ENCODE measurements around the gene CACNB4. TPM values are rescaled to one million over a fixed set of nuclear protein-coding genes. Genes with fewer than 3 reads are reported as not detected.

The CACNB4 gene
- total and polyA plus RNA-seq, 10 of the 15 experiments (the other 5 are each of a cell fraction or from before 2014, with no cell fraction given): 2.0 to 21.6 (median 9.3) TPM

DNA sequence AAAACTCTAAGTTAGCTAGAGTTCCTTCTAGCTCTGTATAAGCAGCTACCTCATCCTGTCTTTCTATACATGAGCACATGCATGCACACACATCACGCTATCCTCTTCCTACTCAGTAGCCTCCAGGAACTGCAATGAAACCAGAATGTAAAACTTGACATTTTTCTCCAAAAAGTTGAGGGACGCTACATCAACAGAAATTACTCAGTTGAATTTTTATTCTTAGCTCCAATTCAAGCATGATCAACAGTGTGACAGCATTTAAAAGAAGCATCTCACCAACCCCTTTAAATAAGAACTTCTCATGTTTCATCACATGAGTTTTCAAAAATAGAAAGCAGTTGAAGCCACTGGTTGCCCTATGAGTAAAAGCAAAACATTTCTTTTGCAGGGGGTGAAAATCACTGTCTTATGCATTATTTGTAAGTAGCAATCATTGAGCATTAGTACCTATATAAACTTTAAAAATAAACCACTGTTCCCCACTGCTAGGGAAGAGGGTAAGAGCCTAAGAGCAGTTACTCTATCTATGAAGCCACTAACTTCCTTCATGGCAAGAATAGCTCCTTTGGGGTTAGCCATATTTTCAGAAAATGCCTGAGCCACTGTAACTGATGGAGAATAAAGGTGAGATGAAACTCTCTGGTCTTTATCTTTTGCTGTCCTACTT lies 192.7 kb downstream of the CACNB4 start (continued):
- TF ChIP-seq BMI1 (IDR thresholded peaks at IDR 0.05; ENCODE audit: borderline replicate concordance) (no peak), RUNX3 (IDR thresholded peaks at IDR 0.05; ENCODE audit: low read length) (peak; percentile 50; the same call in 1 of the 2 replicates), ZNF274 (IDR thresholded peaks at IDR 0.05; ENCODE audit: insufficient read depth, insufficient read length) (no peak), CHD1 (IDR thresholded peaks at IDR 0.05; ENCODE audit: low read depth, low read length) (no peak), KAT2A (conservative IDR thresholded peaks at IDR 0.05; ENCODE audit: control insufficient read depth, low read depth, low read length) (no peak), GABPA (IDR thresholded peaks at IDR 0.05; ENCODE audit: low read depth) (peak; percentile 19; the same call in 1 of the 2 replicates), SREBF1 (IDR thresholded peaks at IDR 0.05; ENCODE audit: low read length) (no peak), FOXK2 (IDR thresholded peaks at IDR 0.05) (no peak), BACH1 (IDR thresholded peaks at IDR 0.05; ENCODE audit: borderline replicate concordance) (no peak), MTA2 (IDR thresholded peaks at IDR 0.05; ENCODE audit: low read depth) (no peak), SUZ12 (IDR thresholded peaks at IDR 0.05; ENCODE audit: unreplicated experiment) (no peak), KLF5 (IDR thresholded peaks at IDR 0.05; ENCODE audit: partially characterized antibody) (no peak), MEF2A (IDR thresholded peaks at IDR 0.05; ENCODE audit: insufficient read depth, low read depth, low read length) (peak; percentile 81; the same call in 1 of the 2 replicates), BRCA1 (IDR thresholded peaks at IDR 0.05; ENCODE audit: low read depth, low read length) (no peak), E2F4 (IDR thresholded peaks at IDR 0.05; ENCODE audit: low read depth, low read length) (no peak), JUNB (IDR thresholded peaks at IDR 0.05) (no peak; the same call in 1 of the 2 replicates)
- TF ChIP-seq, protein P1, sequence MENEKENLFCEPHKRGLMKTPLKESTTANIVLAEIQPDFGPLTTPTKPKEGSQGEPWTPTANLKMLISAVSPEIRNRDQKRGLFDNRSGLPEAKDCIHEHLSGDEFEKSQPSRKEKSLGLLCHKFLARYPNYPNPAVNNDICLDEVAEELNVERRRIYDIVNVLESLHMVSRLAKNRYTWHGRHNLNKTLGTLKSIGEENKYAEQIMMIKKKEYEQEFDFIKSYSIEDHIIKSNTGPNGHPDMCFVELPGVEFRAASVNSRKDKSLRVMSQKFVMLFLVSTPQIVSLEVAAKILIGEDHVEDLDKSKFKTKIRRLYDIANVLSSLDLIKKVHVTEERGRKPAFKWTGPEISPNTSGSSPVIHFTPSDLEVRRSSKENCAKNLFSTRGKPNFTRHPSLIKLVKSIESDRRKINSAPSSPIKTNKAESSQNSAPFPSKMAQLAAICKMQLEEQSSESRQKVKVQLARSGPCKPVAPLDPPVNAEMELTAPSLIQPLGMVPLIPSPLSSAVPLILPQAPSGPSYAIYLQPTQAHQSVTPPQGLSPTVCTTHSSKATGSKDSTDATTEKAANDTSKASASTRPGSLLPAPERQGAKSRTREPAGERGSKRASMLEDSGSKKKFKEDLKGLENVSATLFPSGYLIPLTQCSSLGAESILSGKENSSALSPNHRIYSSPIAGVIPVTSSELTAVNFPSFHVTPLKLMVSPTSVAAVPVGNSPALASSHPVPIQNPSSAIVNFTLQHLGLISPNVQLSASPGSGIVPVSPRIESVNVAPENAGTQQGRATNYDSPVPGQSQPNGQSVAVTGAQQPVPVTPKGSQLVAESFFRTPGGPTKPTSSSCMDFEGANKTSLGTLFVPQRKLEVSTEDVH (IDR thresholded peaks at IDR 0.05; ENCODE audit: low read depth, partially characterized antibody): no peak
- TF ChIP-seq, protein P2, sequence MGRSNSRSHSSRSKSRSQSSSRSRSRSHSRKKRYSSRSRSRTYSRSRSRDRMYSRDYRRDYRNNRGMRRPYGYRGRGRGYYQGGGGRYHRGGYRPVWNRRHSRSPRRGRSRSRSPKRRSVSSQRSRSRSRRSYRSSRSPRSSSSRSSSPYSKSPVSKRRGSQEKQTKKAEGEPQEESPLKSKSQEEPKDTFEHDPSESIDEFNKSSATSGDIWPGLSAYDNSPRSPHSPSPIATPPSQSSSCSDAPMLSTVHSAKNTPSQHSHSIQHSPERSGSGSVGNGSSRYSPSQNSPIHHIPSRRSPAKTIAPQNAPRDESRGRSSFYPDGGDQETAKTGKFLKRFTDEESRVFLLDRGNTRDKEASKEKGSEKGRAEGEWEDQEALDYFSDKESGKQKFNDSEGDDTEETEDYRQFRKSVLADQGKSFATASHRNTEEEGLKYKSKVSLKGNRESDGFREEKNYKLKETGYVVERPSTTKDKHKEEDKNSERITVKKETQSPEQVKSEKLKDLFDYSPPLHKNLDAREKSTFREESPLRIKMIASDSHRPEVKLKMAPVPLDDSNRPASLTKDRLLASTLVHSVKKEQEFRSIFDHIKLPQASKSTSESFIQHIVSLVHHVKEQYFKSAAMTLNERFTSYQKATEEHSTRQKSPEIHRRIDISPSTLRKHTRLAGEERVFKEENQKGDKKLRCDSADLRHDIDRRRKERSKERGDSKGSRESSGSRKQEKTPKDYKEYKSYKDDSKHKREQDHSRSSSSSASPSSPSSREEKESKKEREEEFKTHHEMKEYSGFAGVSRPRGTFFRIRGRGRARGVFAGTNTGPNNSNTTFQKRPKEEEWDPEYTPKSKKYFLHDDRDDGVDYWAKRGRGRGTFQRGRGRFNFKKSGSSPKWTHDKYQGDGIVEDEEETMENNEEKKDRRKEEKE (IDR thresholded peaks at IDR 0.05): no peak
- TF ChIP-seq, protein P3, sequence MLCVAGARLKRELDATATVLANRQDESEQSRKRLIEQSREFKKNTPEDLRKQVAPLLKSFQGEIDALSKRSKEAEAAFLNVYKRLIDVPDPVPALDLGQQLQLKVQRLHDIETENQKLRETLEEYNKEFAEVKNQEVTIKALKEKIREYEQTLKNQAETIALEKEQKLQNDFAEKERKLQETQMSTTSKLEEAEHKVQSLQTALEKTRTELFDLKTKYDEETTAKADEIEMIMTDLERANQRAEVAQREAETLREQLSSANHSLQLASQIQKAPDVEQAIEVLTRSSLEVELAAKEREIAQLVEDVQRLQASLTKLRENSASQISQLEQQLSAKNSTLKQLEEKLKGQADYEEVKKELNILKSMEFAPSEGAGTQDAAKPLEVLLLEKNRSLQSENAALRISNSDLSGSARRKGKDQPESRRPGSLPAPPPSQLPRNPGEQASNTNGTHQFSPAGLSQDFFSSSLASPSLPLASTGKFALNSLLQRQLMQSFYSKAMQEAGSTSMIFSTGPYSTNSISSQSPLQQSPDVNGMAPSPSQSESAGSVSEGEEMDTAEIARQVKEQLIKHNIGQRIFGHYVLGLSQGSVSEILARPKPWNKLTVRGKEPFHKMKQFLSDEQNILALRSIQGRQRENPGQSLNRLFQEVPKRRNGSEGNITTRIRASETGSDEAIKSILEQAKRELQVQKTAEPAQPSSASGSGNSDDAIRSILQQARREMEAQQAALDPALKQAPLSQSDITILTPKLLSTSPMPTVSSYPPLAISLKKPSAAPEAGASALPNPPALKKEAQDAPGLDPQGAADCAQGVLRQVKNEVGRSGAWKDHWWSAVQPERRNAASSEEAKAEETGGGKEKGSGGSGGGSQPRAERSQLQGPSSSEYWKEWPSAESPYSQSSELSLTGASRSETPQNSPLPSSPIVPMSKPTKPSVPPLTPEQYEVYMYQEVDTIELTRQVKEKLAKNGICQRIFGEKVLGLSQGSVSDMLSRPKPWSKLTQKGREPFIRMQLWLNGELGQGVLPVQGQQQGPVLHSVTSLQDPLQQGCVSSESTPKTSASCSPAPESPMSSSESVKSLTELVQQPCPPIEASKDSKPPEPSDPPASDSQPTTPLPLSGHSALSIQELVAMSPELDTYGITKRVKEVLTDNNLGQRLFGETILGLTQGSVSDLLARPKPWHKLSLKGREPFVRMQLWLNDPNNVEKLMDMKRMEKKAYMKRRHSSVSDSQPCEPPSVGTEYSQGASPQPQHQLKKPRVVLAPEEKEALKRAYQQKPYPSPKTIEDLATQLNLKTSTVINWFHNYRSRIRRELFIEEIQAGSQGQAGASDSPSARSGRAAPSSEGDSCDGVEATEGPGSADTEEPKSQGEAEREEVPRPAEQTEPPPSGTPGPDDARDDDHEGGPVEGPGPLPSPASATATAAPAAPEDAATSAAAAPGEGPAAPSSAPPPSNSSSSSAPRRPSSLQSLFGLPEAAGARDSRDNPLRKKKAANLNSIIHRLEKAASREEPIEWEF (IDR thresholded peaks at IDR 0.05; ENCODE audit: insufficient replicate concordance, low read depth, low read length): no peak
